Mucosa of stomach (tissue), 1 donor: ENCODE results near the gene UTRN.

Experiments
- H3K27me3 ChIP-seq: one replicate; pipeline ENCODE4 v1.7.0; 2013; ENCODE audit warnings: mild to moderate bottlenecking, low read length; ENCODE audit not compliant: control insufficient read depth, insufficient read depth
- H3K36me3 ChIP-seq: one replicate; pipeline ENCODE4 v1.7.0; 2013; ENCODE audit warnings: low read length; ENCODE audit not compliant: control insufficient read depth, insufficient read depth
- H3K4me1 ChIP-seq: one replicate; pipeline ENCODE4 v1.7.0; 2013; ENCODE audit warnings: mild to moderate bottlenecking, low read length; ENCODE audit not compliant: control insufficient read depth, insufficient read depth
- H3K4me3 ChIP-seq: one replicate; pipeline ENCODE4 v1.7.0; 2013; ENCODE audit warnings: low read length
- H3K9ac ChIP-seq: one replicate; pipeline ENCODE4 v1.7.0; 2013; ENCODE audit warnings: mild to moderate bottlenecking, low read length, moderate library complexity
- H3K9me3 ChIP-seq: one replicate; pipeline ENCODE4 v1.7.0; 2013; ENCODE audit warnings: mild to moderate bottlenecking, low read length, moderate library complexity; ENCODE audit not compliant: control insufficient read depth
- donor health status: Pancreatic carcinoma.

Gene UTRN

DNA sequence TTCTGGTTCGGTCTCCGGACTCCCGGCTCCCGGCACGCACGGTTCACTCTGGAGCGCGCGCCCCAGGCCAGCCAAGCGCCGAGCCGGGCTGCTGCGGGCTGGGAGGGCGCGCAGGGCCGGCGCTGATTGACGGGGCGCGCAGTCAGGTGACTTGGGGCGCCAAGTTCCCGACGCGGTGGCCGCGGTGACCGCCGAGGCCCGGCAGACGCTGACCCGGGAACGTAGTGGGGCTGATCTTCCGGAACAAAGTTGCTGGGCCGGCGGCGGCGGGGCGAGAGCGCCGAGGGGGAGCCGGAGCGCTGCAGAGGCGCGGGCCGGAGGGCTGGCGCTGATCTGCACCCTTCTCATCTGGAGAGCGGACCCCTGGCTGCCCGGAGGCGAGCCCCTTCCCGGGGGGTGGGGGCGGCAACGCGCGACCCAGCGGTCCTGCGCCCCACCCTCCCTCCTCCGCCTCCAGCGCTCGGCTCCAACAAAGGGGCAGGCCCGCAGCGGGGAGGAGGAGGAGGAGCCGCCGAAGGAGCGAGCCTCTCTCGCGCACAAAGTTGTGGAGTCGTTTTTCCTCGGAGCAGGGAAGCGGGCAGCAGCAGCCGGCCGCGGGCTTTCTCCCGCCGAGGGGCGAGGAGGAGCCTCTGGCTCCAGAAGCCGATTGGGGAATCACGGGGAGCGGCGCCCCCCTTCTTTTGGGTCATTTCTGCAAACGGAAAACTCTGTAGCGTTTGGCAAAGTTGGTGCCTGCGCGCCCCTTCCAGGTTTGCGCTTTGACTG lies at the start of gene UTRN:
UTRN (plus strand) TSS at position 553 of the 765 bp plus-strand sequence. CDS start 6,494 bp downstream, outside the sequence.
- peak within 1 kb of the TSS; percentile 39 for H3K4me3 ChIP-seq
- no peaks in the 10 kb centered on the region for H3K4me1 ChIP-seq
- no peaks in the 10 kb centered on the region for H3K27me3 ChIP-seq
- H3K9ac ChIP-seq, result peak within 1 kb of the TSS; percentile 84
- no peaks in the 10 kb centered on the region for H3K36me3 ChIP-seq
- H3K9me3 ChIP-seq, result no peaks in the 10 kb centered on the region

DNA sequence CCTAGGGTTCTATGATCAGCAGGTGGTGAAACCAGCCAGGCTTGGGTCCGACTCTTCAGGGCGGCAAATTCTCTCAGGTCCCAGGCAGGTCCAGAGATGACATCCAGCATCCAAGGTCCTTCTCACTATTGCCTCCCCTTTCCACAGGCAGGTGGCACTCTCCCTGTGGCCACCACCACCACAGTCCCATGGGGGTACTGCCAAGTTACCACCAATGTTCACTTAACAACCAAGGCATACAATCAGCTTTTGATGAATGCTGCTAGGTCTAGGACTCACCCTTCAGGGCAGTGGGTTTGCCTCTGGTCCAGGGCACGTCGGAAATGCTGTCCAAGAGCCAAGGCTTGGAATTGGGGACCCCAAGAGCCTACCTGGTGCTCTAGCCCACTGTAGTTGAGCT lies 40.4 kb upstream of the UTRN start:
- Histone ChIP-seq H3K27me3 (no peaks in the 10 kb centered on the region), H3K36me3 (no peaks in the 10 kb centered on the region), H3K4me1 (no peaks in the 10 kb centered on the region)

DNA sequence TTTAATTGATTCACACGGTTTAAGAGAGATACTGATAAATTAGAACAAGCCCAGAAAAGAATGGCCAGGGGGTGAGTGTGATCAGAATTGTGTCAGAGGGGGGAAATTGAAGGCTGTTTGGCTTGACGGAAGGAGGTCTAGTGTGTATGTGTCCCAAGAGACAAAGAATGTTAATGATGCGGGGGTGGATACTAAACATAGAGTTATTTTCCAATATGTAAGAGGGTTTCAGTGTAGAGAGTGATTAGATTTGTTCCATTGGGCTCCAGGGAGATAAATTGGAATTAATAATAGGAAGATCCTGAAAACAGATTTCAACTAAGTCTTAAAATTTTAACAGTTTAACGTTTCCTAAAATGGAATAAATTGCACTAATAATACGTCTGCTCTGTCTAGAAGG lies 38.1 kb upstream of the UTRN start:
- Histone ChIP-seq H3K4me1 (no peaks in the 10 kb centered on the region), H3K36me3 (no peaks in the 10 kb centered on the region), H3K27me3 (no peaks in the 10 kb centered on the region), H3K9me3 (no peaks in the 10 kb centered on the region), H3K9ac (no peak overlapping the region), H3K4me3 (no peak overlapping the region)

More for the DNA sequence above, 40.4 kb upstream of the UTRN start:
- no peak overlapping the region for H3K4me3 ChIP-seq
- no peak overlapping the region for H3K9ac ChIP-seq
- H3K9me3 ChIP-seq, result no peaks in the 10 kb centered on the region

DNA sequence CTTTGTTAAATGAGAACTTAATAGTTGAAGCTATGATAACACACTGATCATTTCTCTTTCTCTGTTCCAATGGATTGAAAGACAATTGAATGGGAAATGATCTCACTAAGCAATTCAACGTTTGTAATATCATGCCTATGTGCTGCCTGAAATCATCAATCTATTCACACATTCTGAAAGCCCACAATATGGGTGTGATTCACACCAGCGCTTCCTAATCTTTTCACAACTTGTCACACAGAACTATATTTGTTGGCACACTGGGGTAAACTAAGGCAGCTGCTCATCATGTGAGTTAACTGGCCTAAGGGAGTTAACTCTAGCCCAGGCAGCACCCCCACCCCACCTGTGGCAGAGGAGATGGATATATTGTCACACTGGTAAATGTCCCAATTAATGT lies 37.1 kb upstream of the UTRN start:
- no peaks in the 10 kb centered on the region for H3K4me1 ChIP-seq
- H3K36me3 ChIP-seq, result no peaks in the 10 kb centered on the region
- H3K27me3 ChIP-seq, result no peaks in the 10 kb centered on the region
- no peaks in the 10 kb centered on the region for H3K9me3 ChIP-seq
- no peak overlapping the region for H3K4me3 ChIP-seq
- H3K9ac ChIP-seq, result no peak overlapping the region

GRCh38 chr6:144248476-144249301 lies 36.4 kb upstream of the UTRN start:
- Histone ChIP-seq H3K4me1 (no peaks in the 10 kb centered on the region), H3K4me3 (no peak overlapping the region), H3K36me3 (no peaks in the 10 kb centered on the region), H3K27me3 (no peaks in the 10 kb centered on the region), H3K9ac (no peak overlapping the region), H3K9me3 (no peaks in the 10 kb centered on the region)

- H3K9me3 ChIP-seq, result no peaks in the 10 kb centered on the region
- H3K27me3 ChIP-seq, result no peaks in the 10 kb centered on the region
- no peaks in the 10 kb centered on the region for H3K4me1 ChIP-seq
- no peak overlapping the region for H3K4me3 ChIP-seq
- no peaks in the 10 kb centered on the region for H3K36me3 ChIP-seq
- no peak overlapping the region for H3K9ac ChIP-seq
Measured at GRCh38 chr6:144250276-144250675, 34.9 kb upstream of the UTRN start.

- no peaks in the 10 kb centered on the region for H3K9me3 ChIP-seq
- H3K36me3 ChIP-seq, result no peaks in the 10 kb centered on the region
- H3K27me3 ChIP-seq, result no peaks in the 10 kb centered on the region
- no peak overlapping the region for H3K9ac ChIP-seq
- H3K4me1 ChIP-seq, result no peaks in the 10 kb centered on the region
- H3K4me3 ChIP-seq, result no peak overlapping the region
Measured at GRCh38 chr6:144252259-144252658, 32.9 kb upstream of the UTRN start.

DNA sequence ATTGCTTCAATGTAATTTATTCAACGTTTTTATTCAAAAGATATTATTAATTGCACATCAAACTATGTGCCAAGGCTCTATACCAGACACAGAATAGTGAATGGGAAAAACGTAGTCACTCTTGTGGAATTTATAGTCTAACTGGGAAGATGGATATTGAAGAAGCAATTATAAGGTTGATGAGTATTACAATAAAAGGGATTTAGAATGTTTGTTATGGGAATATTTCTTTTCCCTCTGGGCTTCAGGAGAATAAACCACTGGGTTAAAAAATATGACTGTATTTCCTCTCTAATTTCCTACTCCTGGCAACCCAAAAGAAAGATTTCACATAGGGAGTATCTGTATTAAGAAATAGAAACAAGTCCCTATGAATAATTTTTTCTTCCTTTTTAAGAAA lies 25.1 kb upstream of the UTRN start:
- no peak overlapping the region for H3K4me3 ChIP-seq
- H3K4me1 ChIP-seq, result no peaks in the 10 kb centered on the region
- no peak overlapping the region for H3K9ac ChIP-seq
- H3K36me3 ChIP-seq, result no peaks in the 10 kb centered on the region
- H3K9me3 ChIP-seq, result no peaks in the 10 kb centered on the region
- H3K27me3 ChIP-seq, result no peaks in the 10 kb centered on the region

- Histone ChIP-seq H3K4me1 (no peaks in the 10 kb centered on the region), H3K9ac (no peak overlapping the region), H3K36me3 (no peaks in the 10 kb centered on the region), H3K27me3 (no peaks in the 10 kb centered on the region), H3K9me3 (no peaks in the 10 kb centered on the region), H3K4me3 (no peak overlapping the region)
Measured at GRCh38 chr6:144262470-144263369, 22.4 kb upstream of the UTRN start.

- Histone ChIP-seq H3K4me1 (no peaks in the 10 kb centered on the region), H3K36me3 (no peaks in the 10 kb centered on the region), H3K27me3 (no peaks in the 10 kb centered on the region), H3K9me3 (no peaks in the 10 kb centered on the region), H3K9ac (no peak overlapping the region), H3K4me3 (no peak overlapping the region)
Measured at GRCh38 chr6:144263786-144264185, 21.3 kb upstream of the UTRN start.

GRCh38 chr6:144264270-144265060 lies 20.7 kb upstream of the UTRN start:
- Histone ChIP-seq H3K4me3 (no peak overlapping the region), H3K27me3 (no peaks in the 10 kb centered on the region), H3K9ac (no peak overlapping the region), H3K4me1 (no peaks in the 10 kb centered on the region), H3K9me3 (no peaks in the 10 kb centered on the region), H3K36me3 (no peaks in the 10 kb centered on the region)
